SK-N-SH (cell line): Measurements from ENCODE around the gene CAMSAP1.

ENCODE experiments used
- CHD2 ChIP-seq: fragments of 150-350 bp; IDR thresholded peaks from 2 replicates; pipeline ENCODE4 v1.6.1; 2018; ENCODE audit warnings: low read length; ENCODE audit not compliant: partially characterized antibody
- CTCF ChIP-seq: fragments of 200-600 bp; sonication (generic); IDR thresholded peaks from 2 replicates; pipeline ENCODE4 v1.6.1; 2017; ENCODE audit warnings: antibody characterized with exemption, mild to moderate bottlenecking, moderate library complexity
- ELF1 ChIP-seq: IDR thresholded peaks from 2 replicates; pipeline ENCODE4 v1.4.0; 2012
- FOXJ3 ChIP-seq: sonication (generic); formaldehyde crosslinking; IDR thresholded peaks from 2 replicates; pipeline ENCODE4 v1.5.1; 2020; ENCODE audit warnings: mild to moderate bottlenecking, missing genetic modification reagents
- FOXM1 ChIP-seq: IDR thresholded peaks from 2 replicates; pipeline ENCODE4 v1.4.0; 2012; ENCODE audit warnings: low read depth, mild to moderate bottlenecking
- MEF2A ChIP-seq: IDR thresholded peaks from 2 replicates; pipeline ENCODE4 v1.4.0; 2012; ENCODE audit warnings: low read depth, borderline replicate concordance
- NFIC ChIP-seq: IDR thresholded peaks from 2 replicates; pipeline ENCODE4 v1.4.0; 2012; ENCODE audit warnings: borderline replicate concordance
- RFX5 ChIP-seq: IDR thresholded peaks from 2 replicates; pipeline ENCODE4 v1.6.1; 2012; ENCODE audit warnings: mild to moderate bottlenecking, improper control_type of control experiment, low read length
- ZBTB33 ChIP-seq: IDR thresholded peaks from 2 replicates; pipeline ENCODE4 v1.4.0; 2012; ENCODE audit warnings: low read depth, borderline replicate concordance

- TF ChIP-seq CTCF (no peak), MEF2A (no peak), ELF1 (no peak), FOXM1 (no peak), CHD2 (no peak), RFX5 (no peak), FOXJ3 (no peak), NFIC (no peak), ZBTB33 (no peak)
These were observed 91.9 kb downstream of the CAMSAP1 start for GRCh38 chr9:135815413-135815812.
